GM18517 (cell line): ENCODE results near the gene AGGF1.
"Not testable (repeated sequence)": the region's sequence is repeated elsewhere in the genome, so short reads cannot be mapped to it uniquely, and the experiment has no call there.

Experiments
- ATAC-seq: cut with Tn5 transposase; IDR thresholded peaks from one replicate; pipeline ENCODE4 v1.9.1; 2021; ENCODE audit warnings: mild to moderate bottlenecking, moderate library complexity; ENCODE audit not compliant: unreplicated experiment

Gene AGGF1

GRCh38 chr5:77083088-77083487 lies 52.9 kb downstream of the AGGF1 start:
- ATAC-seq = no peak

- ATAC-seq = no peak
These were observed 56.1 kb downstream of the AGGF1 start for GRCh38 chr5:77086368-77086688.

DNA sequence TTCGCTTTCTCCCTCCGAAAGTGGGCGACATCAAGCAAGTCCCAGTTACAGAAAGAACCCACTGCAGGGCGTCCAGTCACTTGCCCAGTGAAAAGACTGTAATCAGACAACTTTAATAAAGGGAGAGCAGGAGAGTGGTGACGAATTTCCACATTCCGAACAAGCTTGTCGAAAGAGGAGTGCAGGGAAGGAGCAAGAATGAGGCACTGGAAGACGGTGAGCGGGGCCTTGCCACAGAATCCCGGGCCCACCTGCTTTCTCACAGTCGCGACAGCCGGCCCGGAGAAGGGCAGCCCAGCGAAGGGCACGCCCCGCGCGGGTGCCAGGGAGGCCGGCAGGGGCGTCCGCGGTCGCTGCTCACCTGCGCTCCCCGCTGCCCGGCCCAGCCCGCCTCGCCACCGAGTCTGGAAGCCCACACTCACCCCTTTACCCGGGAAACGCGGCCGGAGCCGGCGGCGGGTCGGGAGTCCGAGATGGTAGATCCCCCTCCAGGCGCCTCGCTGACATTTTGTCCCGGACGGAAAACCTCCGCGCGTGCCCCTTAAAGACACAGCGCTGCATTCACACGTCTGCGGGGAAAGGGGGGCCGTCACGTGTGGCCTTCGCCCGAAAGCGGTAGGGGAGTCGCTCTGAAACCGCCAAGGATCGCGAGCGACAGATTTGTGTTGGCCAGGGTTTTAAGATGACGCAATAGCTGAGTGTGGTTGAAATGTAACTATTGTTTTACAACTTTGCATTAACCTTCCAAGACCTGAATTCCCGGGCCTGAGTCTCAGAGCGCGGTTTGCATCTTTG lies 56.7 kb downstream of the AGGF1 start, which contains the start of gene ZBED3:
Gene ZBED3 (minus strand): TSS at position 597 of the 795 bp plus-strand sequence. CDS start 9,407 bp downstream, outside the sequence.
- ATAC-seq = peak; percentile 59

- no peak for ATAC-seq
These were observed 57.5 kb downstream of the AGGF1 start for GRCh38 chr5:77087484-77088261.

DNA sequence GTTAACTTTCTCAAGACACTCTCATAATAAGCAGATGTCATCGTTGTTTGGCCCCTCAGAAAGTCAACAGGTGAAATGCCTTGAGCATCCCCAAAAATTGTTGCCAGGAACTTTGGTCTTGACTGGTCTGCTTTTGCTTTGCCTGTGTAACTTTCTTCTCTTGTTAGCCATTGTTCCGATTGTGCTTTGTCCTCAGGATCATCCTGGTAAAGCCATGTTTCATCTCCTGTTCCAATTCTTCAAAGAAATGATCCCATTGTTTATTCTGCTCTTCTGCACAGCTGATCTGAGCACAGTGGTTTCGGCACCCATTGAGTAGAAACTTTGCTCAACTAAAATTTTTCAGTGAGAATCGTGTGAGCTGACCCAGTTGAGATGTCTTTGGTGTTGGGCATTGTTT lies 65.0 kb downstream of the AGGF1 start:
- ATAC-seq = no peak

DNA sequence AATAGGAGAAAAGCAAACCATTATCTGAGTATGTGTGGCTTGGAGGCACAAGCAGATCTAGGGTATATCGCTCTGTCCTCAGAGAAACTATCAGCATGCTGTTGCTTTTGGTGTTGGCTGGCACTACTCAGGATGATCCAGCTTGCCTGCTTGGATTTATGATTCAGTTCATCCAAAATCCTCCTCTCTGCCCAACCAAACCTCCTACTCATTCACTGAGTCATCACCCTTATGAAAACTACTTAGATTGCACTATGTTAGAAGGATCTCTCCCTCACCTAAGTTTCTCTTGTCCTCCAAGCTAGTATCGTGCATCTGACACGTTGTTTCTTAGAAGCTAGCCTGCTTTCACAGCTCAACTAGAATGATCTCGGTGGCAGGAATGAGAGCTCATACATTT lies 71.1 kb downstream of the AGGF1 start:
- ATAC-seq = no peak

DNA sequence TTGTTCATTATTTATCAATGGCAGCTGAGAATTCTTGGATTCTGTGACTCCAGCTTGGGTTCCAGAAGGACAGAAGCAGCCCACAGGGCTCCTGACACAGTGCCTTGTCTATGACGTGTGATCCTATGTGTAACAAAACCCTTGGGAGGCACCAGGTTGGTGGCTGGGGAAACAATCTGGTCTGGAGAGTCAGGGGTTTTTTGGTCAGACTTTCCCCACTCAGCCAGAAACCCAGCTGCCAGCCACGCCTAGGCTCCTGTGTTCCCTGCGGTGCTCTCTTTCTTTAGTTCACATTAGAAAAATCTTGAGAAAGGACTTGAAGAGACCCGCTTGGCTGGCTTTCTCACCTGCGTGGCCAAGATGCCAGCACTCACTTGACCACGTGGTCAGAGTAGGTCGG lies 72.3 kb downstream of the AGGF1 start:
- no peak for ATAC-seq

- ATAC-seq = no peak
These were observed 73.3 kb downstream of the AGGF1 start for GRCh38 chr5:77103457-77103856.

DNA sequence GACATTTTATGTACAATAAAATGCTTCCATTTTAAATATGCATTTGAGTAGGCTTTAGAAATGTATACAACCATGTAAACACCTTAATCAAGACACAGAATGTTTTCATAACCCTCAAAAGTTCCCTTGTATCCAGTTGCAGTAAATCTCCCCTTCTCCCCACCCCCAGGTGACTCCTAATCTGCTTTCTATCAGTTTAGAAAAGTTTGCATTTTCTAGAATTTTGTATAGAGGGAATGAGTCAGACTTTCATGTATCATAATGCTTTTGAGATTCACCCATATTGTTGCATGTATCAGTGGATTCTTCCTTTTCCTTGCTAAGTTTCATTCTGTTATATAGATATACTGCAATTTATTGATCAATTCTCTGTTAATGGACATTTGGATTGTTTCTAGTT lies 74.6 kb downstream of the AGGF1 start:
- no peak for ATAC-seq

DNA sequence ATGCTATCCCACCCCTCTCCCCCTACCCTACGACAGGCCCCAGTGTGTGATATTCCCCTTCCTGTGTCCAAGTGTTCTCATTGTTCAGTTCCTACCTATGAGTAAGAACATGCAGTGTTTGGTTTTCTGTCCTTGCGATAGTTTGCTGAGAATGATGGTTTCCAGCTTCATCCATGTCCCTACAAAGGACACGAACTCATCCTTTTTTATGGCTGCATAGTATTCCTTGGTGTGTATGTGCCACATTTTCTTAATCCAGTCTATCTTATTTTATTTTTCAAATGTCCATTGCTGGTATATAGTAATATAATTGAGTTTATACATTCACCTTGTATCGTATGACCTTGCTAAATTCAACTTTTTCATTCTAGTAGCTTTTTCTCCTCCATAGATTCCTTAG lies 76.8 kb downstream of the AGGF1 start:
- ATAC-seq = not testable (repeated sequence)
